ENCODE data around the gene SPANXN3. TPM values are rescaled to one million over a fixed set of nuclear protein-coding genes. Genes with fewer than 3 reads are reported as not detected.
"Not testable (repeated sequence)": the region's sequence is repeated elsewhere in the genome, so short reads cannot be mapped to it uniquely, and the experiment has no call there.

Gene SPANXN3
- total RNA-seq (2021) (not detected in 3 replicates), Bru-seq, nascent RNA (not detected)
- long read RNA-seq, experiment 1: 0 reads
- long read RNA-seq, experiment 2: 0 reads
- long read RNA-seq, experiment 3: 0 reads

- H3K4me3 Mint-ChIP-seq; POLR2A ChIA-PET; CTCF ChIA-PET; H3K27me3 Mint-ChIP-seq (ENCODE audit: low read depth); H3K27ac Mint-ChIP-seq; DNase-seq (ENCODE audit: low spot score); H3K4me1 Mint-ChIP-seq; ATAC-seq: not testable (repeated sequence)
- H3K9me3 Mint-ChIP-seq: peaks cover 60% of the 10 kb centered on the region
- H3K36me3 Mint-ChIP-seq: peaks cover 51% of the 10 kb centered on the region
These were observed at the start of gene SPANXN3 for GRCh38 chrX:143517375-143517774. Gene SPANXN3 (minus strand): TSS chrX:143517475. CDS start chrX:143517391, 84 bp downstream.

- ChIA-PET CTCF (no interaction called here), POLR2A (no interaction called here)
- no peak for DNase-seq (ENCODE audit: low spot score)
- no peak overlapping the region for H3K4me3 Mint-ChIP-seq
- no peaks in the 10 kb centered on the region for H3K4me1 Mint-ChIP-seq
- no peak overlapping the region for H3K27ac Mint-ChIP-seq
- TF ChIP-seq ZNF317 (CRISPR knock-in tag; IDR thresholded peaks at IDR 0.05; ENCODE audit: borderline replicate concordance, low read depth) (no peak), ELF4 (CRISPR knock-in tag; IDR thresholded peaks at IDR 0.05; ENCODE audit: low read depth) (no peak), EMX1 (CRISPR knock-in tag; IDR thresholded peaks at IDR 0.05) (no peak), NR3C1 (CRISPR knock-in tag; conservative IDR thresholded peaks at IDR 0.05; ENCODE audit: low read depth) (no peak), CBFB (CRISPR knock-in tag; IDR thresholded peaks at IDR 0.05; ENCODE audit: low read depth) (no peak), TEAD4 (CRISPR knock-in tag; IDR thresholded peaks at IDR 0.05) (no peak), ARID4B (CRISPR knock-in tag; IDR thresholded peaks at IDR 0.05; ENCODE audit: borderline replicate concordance) (no peak), ZNF416 (CRISPR knock-in tag; IDR thresholded peaks at IDR 0.05) (no peak), ERG (CRISPR knock-in tag; IDR thresholded peaks at IDR 0.05) (no peak), ATF6 (CRISPR knock-in tag; IDR thresholded peaks at IDR 0.05) (no peak), ZNF425 (CRISPR knock-in tag; conservative IDR thresholded peaks at IDR 0.05) (no peak), E2F5 (CRISPR knock-in tag; IDR thresholded peaks at IDR 0.05) (no peak), MYBL2 (CRISPR knock-in tag; IDR thresholded peaks at IDR 0.05) (no peak)
- no peak for ATAC-seq
- H3K9me3 Mint-ChIP-seq: peaks cover 59% of the 10 kb centered on the region
- H3K36me3 Mint-ChIP-seq: peaks cover 33% of the 10 kb centered on the region
- no peaks in the 10 kb centered on the region; the same call in 1 of the 2 replicates for H3K27me3 Mint-ChIP-seq (ENCODE audit: low read depth)
These were observed 18.9 kb upstream of the SPANXN3 start for GRCh38 chrX:143536176-143536575.

GRCh38 chrX:143502196-143502595 is 15.1 kb downstream of the SPANXN3 start:
- H3K4me3 Mint-ChIP-seq; H3K4me1 Mint-ChIP-seq; H3K27me3 Mint-ChIP-seq (ENCODE audit: low read depth); POLR2A ChIA-PET; ATAC-seq; DNase-seq (ENCODE audit: low spot score); CTCF ChIA-PET; H3K27ac Mint-ChIP-seq: not testable (repeated sequence)
- Mint-ChIP-seq H3K36me3 (peaks cover 34% of the 10 kb centered on the region), H3K9me3 (peaks cover 64% of the 10 kb centered on the region)

Data from WTC11 (cell line).